Mesodermal cell (in vitro differentiated cells): ENCODE measurements around the gene CPLANE2.
"Not testable (repeated sequence)": the region's sequence is repeated elsewhere in the genome, so short reads cannot be mapped to it uniquely, and the experiment has no call there.

Source experiments
- H3K27ac ChIP-seq: 2 replicates; pipeline ENCODE4 v1.7.0; 2013; ENCODE audit warnings: mild to moderate bottlenecking, low read depth, low read length, moderate library complexity; ENCODE audit not compliant: severe bottlenecking
- H3K36me3 ChIP-seq: 2 replicates; pipeline ENCODE4 v1.7.1; 2013; ENCODE audit warnings: mild to moderate bottlenecking, low read length, moderate library complexity; ENCODE audit not compliant: control insufficient read depth, insufficient read depth
- H3K4me1 ChIP-seq: one replicate; pipeline ENCODE4 v1.7.1; 2013; ENCODE audit warnings: mild to moderate bottlenecking, low read length; ENCODE audit not compliant: insufficient read depth, control insufficient read depth, poor library complexity, severe bottlenecking
- H3K4me3 ChIP-seq: 2 replicates; pipeline ENCODE4 v1.7.0; 2013; ENCODE audit warnings: low read length, control low read depth, mild to moderate bottlenecking; ENCODE audit not compliant: insufficient read depth, poor library complexity, severe bottlenecking; ENCODE audit errors: extremely low read depth
- H3K9me3 ChIP-seq: 2 replicates; pipeline ENCODE4 v1.7.1; 2013; ENCODE audit warnings: mild to moderate bottlenecking, low read length, moderate library complexity; ENCODE audit not compliant: control insufficient read depth
- WGBS, 2 experiments: methylation state at CpG; one replicate each; pipeline ENCODE4 v1.1.5; 2013; ENCODE audit warnings: missing lambda C conversion rate in 2 of 2; ENCODE audit not compliant: insufficient coverage in 2 of 2; 5-methylcytosine and 5-hydroxymethylcytosine counted together

Gene CPLANE2

GRCh38 chr1:16196874-16197273 lies 40.1 kb downstream of the CPLANE2 start:
- H3K4me3 ChIP-seq, result no peak overlapping the region
- H3K9me3 ChIP-seq, result no peaks in the 10 kb centered on the region
- WGBS, 2 experiments, result 83% methylated on average over 1 to 3 of the region's 3 CpGs
- H3K27ac ChIP-seq, result no peak overlapping the region
- peaks cover 4% of the 10 kb centered on the region for H3K36me3 ChIP-seq
- no peaks in the 10 kb centered on the region for H3K4me1 ChIP-seq

- not testable (repeated sequence) for H3K9me3 ChIP-seq, H3K4me1 ChIP-seq, H3K27ac ChIP-seq, H3K4me3 ChIP-seq, H3K36me3 ChIP-seq
- 88 to 100% methylated on average over 3 to 4 of the region's 4 CpGs for WGBS, 2 experiments
Observed at GRCh38 chr1:16196139-16196538, 40.8 kb downstream of the CPLANE2 start.

- WGBS, 2 experiments, result 93 to 100% methylated on average over 1 to 4 of the region's 7 CpGs
- Histone ChIP-seq H3K9me3 (no peaks in the 10 kb centered on the region), H3K4me3 (no peak overlapping the region), H3K36me3 (peaks cover 4% of the 10 kb centered on the region), H3K4me1 (no peaks in the 10 kb centered on the region), H3K27ac (no peak overlapping the region)
Observed at GRCh38 chr1:16195518-16195905, 41.5 kb downstream of the CPLANE2 start.

GRCh38 chr1:16191916-16192546 lies 45.0 kb downstream of the CPLANE2 start:
- H3K4me3 ChIP-seq, result no peak overlapping the region
- H3K4me1 ChIP-seq, result peaks cover 10% of the 10 kb centered on the region
- H3K27ac ChIP-seq, result no peak overlapping the region
- no peaks in the 10 kb centered on the region for H3K9me3 ChIP-seq
- 80 to 89% methylated on average over 1 to 3 of the region's 6 CpGs for WGBS, 2 experiments
- H3K36me3 ChIP-seq, result no peaks in the 10 kb centered on the region

GRCh38 chr1:16191309-16191708 lies 45.7 kb downstream of the CPLANE2 start:
- no peak overlapping the region for H3K4me3 ChIP-seq
- H3K4me1 ChIP-seq, result peaks cover 10% of the 10 kb centered on the region
- no peak overlapping the region for H3K27ac ChIP-seq
- no peaks in the 10 kb centered on the region for H3K9me3 ChIP-seq
- no peaks in the 10 kb centered on the region for H3K36me3 ChIP-seq
- 86 to 88% methylated on average over 1 of the region's 1 CpG for WGBS, 2 experiments

- H3K4me1 ChIP-seq, result peaks cover 10% of the 10 kb centered on the region
- H3K27ac ChIP-seq, result no peak overlapping the region
- H3K9me3 ChIP-seq, result no peaks in the 10 kb centered on the region
- no peaks in the 10 kb centered on the region for H3K36me3 ChIP-seq
- 72 to 75% methylated on average over 6 to 7 of the region's 9 CpGs for WGBS, 2 experiments
- no peak overlapping the region for H3K4me3 ChIP-seq
Observed at GRCh38 chr1:16189921-16190621, 46.9 kb downstream of the CPLANE2 start.

GRCh38 chr1:16189003-16189402 lies 48.0 kb downstream of the CPLANE2 start:
- Histone ChIP-seq H3K9me3 (no peaks in the 10 kb centered on the region), H3K4me1 (peaks cover 18% of the 10 kb centered on the region), H3K36me3 (no peaks in the 10 kb centered on the region), H3K4me3 (no peak overlapping the region), H3K27ac (no peak overlapping the region)
- 73 to 86% methylated on average over 4 to 5 of the region's 6 CpGs for WGBS, 2 experiments

GRCh38 chr1:16187748-16188401 lies 49.1 kb downstream of the CPLANE2 start:
- H3K27ac ChIP-seq, result no peak overlapping the region
- 16 to 27% methylated on average over 13 to 14 of the region's 15 CpGs for WGBS, 2 experiments
- no peaks in the 10 kb centered on the region for H3K36me3 ChIP-seq
- no peaks in the 10 kb centered on the region for H3K9me3 ChIP-seq
- peaks cover 18% of the 10 kb centered on the region for H3K4me1 ChIP-seq
- H3K4me3 ChIP-seq, result no peak overlapping the region

GRCh38 chr1:16186655-16187235 lies 50.2 kb downstream of the CPLANE2 start:
- Histone ChIP-seq H3K4me3 (no peak overlapping the region), H3K9me3 (no peaks in the 10 kb centered on the region), H3K27ac (no peak overlapping the region), H3K4me1 (peaks cover 26% of the 10 kb centered on the region), H3K36me3 (no peaks in the 10 kb centered on the region)
- WGBS, 2 experiments, result 88 to 92% methylated on average over 9 of the region's 9 CpGs

GRCh38 chr1:16184557-16185303 lies 52.3 kb downstream of the CPLANE2 start:
- Histone ChIP-seq H3K36me3 (no peaks in the 10 kb centered on the region), H3K4me3 (no peak overlapping the region), H3K27ac (no peak overlapping the region), H3K4me1 (peaks cover 39% of the 10 kb centered on the region), H3K9me3 (no peaks in the 10 kb centered on the region)
- 89 to 94% methylated on average over 7 to 10 of the region's 10 CpGs for WGBS, 2 experiments
